T-helper 22 cell (primary cell): ENCODE data around the gene CDC42EP4.
A peak's percentile ranks its signal among the peaks of the same experiment; 100 is the strongest.

Experiments
- DNase-seq: peaks from one replicate; pipeline ENCODE4 v3.0.0-alpha.2; 2020; ENCODE audit warnings: low read depth

The CDC42EP4 gene

DNA sequence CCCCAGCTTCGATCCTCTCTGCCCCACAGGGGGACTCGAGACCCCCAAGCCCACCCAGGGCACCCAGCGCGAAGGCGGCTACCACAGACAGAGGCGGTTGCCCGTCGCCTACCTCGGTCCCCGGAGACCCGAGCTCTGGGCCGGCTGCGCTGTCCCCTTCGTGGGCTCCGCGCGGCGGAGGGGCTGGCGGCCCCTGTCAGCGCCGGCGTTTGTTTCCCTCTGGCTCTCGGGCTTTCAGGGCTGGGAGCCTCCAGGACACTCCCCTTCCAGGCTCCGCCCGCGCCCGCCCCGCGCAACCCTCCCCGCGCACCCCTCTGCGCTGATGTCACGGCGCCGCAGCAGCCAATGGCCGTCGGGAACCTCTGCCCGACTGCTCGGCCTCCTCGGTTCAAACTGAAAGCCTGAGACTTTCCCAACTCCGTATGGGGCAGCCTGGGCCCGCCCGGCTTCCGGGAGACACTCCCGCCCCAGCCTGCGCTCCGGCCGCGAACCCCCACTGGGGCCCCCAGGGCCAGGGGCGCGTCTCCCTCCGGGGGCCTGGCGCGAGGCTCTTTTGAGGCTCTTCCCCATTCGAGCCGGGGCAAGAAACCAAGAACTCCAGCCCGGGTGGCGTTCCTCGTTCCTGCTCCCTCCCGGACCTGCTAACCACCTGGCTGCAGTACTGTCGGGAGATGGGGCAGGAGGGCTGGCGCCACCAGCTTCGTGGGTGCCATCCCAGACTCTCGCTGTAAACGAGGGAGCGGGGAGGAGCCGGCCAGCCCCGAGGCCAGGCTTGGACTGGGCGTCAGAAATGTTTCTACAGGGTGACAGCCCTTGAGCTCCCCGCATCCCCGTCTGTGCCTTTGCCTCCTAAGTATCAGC is at the start of gene CDC42EP4:
TSS of gene CDC42EP4 (minus strand) at position 221 of the 861 bp plus-strand sequence. CDS start 25,501 bp downstream, outside the sequence.
- DNase-seq: peak; percentile 77

- DNase-seq: no peak
These were observed 49.4 kb upstream of the CDC42EP4 start for GRCh38 chr17:73360961-73361761.

GRCh38 chr17:73359987-73360410 is 48.2 kb upstream of the CDC42EP4 start:
- no peak for DNase-seq

- DNase-seq: no peak
These were observed 47.6 kb upstream of the CDC42EP4 start for GRCh38 chr17:73359352-73359751.

DNA sequence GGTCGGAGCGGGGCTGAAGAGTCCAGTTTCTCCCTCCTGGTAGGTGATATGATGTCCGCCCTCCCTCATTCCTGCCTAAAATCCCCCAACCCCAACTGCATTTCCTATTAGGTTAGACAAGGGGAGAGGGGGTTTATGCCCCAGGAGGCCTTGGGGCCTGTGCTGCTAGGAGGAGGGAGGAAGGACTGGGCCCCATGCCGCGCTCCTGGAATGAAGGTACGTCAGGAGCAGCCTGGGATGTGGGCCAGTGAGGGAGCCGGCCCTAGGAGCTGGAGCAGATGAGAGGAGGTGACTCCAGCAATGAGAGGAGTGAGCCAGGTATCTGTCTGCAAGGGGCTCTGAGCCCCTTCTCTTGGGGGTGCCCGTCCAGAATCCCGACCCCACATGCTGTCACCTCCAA is 46.9 kb upstream of the CDC42EP4 start:
- no peak for DNase-seq

DNA sequence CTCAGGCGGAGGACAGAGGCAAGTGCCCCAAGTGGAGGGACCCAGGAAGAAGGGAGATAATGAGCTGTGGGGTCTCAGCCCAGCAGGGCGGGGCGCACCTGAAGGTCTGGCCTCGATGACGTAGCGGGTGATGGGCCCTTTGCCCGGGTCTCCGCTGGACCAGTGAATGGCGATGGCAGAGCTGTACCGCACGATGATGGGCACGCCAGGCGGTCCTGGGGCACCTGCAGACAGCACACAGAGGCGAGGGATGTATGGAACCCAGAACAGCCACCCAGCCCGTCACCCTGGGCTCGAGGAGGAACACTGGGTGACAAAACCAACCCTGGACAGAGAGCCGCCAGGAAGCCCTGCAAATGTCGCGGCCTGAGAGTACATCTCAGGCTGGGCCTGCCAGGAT is 46.2 kb upstream of the CDC42EP4 start:
- DNase-seq: no peak

DNA sequence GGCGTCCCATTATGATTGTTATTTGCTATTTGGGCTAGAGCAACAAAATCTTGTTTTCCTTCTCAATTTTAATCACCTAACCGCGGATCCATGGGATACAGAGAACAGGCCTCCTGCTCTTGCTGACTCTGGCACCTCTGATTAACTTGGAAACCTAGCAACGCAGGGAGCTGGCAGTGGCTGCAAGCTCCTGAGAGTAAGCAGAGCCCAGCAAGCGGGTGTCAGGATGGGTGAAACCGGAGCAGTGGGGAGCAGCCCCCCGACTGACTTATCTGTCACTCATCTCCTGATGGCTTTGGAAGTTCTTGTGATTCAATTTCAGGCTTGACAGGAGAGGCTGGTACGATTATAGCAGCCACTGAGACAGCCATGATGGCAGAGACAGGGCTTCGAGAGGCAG is 45.5 kb upstream of the CDC42EP4 start:
- DNase-seq: no peak

- no peak for DNase-seq
These were observed 44.9 kb upstream of the CDC42EP4 start for GRCh38 chr17:73356561-73357170.

GRCh38 chr17:73354423-73355284 is 42.9 kb upstream of the CDC42EP4 start:
- DNase-seq: no peak

DNA sequence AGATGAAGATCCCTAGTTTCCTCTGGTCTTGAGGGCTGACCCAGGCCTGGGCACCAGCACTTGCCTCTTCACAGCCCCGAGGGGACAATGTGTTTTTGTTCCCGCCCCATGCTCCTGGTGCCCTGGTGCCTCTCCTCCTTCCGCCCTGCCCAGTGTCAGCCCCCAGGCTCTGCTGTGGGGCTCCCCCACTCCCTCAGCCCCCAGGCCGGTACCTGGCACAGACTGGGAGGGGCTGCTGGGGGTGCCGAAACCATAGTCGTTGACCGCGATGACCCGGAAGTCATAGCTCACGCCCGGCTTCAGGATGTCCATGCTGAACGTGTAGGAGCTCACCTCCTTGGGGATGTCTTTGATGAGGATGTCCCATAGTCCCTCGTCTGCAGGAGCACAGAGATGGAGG is 40.5 kb upstream of the CDC42EP4 start:
- no peak for DNase-seq

GRCh38 chr17:73351764-73352163 is 40.0 kb upstream of the CDC42EP4 start:
- no peak for DNase-seq

- DNase-seq: no peak
These were observed 39.1 kb upstream of the CDC42EP4 start for GRCh38 chr17:73350864-73351263.

- DNase-seq: no peak
These were observed 37.8 kb upstream of the CDC42EP4 start for GRCh38 chr17:73349647-73350046.

DNA sequence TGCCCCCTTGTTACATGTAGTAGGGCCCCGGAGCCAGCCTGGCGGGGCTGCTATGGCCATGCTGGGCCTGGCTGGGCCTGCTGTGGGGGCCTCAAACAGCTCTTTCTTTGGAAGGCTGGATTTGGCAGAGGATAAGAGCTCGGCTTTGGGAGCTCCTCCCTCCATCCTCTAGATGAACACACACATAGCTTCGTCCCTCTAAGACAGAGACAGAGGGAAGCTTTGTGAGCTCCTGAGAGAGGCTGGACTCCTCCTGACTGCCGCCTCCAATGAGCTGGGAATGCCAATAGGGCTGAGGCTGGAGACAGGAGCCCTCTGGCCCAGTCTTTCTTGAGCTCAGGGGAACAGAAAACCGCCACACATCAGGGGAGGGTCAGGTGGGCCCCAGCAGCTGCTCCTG is 37.3 kb upstream of the CDC42EP4 start:
- no peak for DNase-seq

DNA sequence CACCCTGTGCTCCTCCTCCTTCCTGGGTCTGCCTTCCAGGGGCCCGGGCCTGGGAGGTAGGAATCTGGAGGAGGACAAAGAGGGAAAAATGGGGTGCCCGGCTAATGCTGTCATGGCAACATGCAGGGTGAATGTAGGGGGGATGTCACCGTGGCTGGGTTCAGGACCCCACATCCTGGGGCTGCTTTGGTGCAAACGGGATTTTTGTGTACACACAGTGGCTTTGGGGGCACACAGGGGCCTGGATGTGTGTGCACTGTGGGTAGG is 37.0 kb upstream of the CDC42EP4 start:
- no peak for DNase-seq

DNA sequence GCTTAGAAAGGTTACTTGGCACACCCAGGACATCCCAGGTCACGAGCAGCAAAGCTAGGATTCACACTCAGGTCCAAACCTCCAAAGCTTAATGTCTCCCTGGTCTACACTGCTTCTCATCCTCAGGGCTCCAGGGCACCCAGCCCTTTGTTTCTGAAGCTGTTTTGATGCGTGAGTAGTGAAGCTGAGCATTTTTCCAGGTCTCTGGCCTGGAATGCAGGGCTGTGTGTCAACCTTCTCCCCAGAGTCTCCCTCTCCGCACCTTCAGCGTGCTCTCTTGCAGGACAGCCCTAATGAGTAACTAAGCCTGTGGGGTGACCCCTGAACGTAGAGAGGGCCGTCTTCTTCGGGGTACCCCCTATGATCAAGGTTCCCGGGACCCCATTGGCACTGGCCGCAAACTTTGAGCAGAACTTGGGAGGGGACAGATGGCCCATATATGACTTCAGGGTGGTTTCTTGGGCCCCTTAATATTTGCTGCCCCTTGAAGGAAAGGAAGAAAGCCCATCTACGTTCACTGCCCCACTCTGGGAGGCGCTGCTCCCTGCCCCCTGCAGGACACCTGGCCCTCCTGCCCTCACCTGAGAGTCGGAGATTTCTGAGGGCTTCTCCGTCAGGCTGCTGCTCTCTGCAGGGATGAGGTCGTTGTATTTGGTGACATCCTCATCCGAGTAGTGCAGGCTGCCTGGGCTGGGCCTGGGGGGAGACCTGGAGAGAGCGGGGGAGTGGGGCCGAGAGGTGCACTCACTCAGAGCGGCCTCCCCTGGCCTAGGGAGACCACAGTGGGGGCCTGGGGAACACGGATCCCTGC is 36.4 kb upstream of the CDC42EP4 start:
- no peak for DNase-seq

GRCh38 chr17:73347351-73347750 is 35.5 kb upstream of the CDC42EP4 start:
- DNase-seq: no peak

DNA sequence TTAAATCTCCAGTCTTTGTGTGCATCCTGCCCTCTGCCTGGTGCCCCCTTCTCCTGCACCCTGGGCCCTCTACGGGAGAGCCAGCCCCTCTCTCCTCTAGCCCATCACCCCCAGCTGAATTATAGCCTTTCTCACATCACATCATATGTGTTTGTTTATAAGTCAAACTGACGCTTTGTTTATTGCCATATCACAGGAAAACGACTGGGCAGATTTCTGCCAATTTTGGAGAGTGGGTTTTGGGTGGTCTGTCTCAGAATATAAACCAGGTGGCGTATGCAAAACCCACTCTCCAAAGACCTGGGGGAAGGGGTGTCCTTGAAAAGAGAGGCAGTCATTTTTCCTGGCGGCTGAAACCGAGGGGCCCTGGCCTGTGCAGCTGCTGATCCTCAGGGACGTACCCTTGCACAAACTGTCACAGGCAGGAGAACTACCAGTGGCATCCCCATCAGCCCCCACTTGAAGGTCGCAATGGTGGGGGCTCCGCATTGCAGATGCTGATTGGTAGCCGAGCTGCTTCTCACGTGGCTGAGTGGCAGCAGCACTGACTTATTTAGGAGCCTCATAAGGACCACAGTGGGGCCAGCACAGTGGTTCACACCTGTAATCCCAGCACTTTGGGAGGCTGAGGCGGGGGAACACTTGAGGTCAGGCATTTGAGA is 34.8 kb upstream of the CDC42EP4 start:
- DNase-seq: no peak

DNA sequence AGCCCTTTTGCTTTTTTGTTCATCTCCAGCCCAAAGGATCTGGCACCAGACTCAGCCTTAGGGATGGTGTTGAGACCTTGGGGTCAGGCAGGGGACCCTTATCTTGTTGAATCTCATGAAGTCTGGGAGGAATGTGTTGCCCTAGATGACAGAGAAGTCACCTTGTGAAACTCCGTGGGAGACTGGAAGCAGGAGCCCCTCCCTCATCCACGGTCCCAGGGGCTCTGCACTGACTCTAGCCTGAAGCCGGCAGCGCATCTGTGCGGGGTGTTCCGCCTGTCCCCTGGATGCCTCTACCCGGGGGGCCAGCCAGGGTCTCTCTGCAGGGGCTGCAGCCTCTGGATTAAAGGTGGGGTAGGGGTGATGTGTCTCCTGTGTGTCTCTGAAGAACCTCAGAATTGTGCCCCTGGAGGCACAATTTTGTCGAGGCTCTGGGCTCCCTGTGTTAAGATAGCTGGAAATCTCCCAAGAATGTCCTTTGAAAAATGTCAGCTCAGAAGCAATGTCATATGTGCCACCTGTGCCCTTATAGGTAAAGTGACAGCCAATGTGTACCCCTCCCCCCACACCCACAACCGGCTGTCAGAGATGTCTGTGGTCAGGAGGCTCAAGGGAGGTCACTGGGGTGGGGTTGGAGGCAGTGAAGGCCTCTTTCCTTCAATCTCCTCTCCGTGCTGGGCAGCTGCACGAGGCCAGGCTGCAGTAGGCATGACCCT is 32.1 kb upstream of the CDC42EP4 start:
- no peak for DNase-seq

- DNase-seq: no peak
These were observed 31.4 kb upstream of the CDC42EP4 start for GRCh38 chr17:73343168-73343634.
